B cell (primary cell): Measurements from ENCODE around the gene PPP3CA. TPM values are rescaled to one million over a fixed set of nuclear protein-coding genes. Genes with fewer than 3 reads are reported as not detected.

Experiments
- ATAC-seq: fragments of 200-7000 bp; cut with Tn5 transposase; one replicate; pipeline ENCODE4 v1.10.0; 2021; ENCODE audit warnings: low read depth, mild to moderate bottlenecking, moderate number of reproducible peaks, moderate library complexity
- CTCF ChIA-PET: fragments of 350-600 bp; sonication (Branson Sonifier 250); formaldehyde crosslinking; loops from one replicate; lab custom pipeline; 2021; ENCODE audit warnings: antibody characterized with exemption, inconsistent platforms; lab: Charles Lee
- POLR2A ChIA-PET: fragments of 350-600 bp; sonication (Branson Sonifier 250); formaldehyde crosslinking; loops from one replicate; lab custom pipeline; 2021; ENCODE audit warnings: antibody characterized with exemption; lab: Charles Lee
- DNase-seq: peaks from one replicate; pipeline ENCODE4 v3.0.0; 2013
- H2AFZ ChIP-seq: 2 replicates; pipeline ENCODE4 v1.6.1; 2012; ENCODE audit warnings: mild to moderate bottlenecking, low read depth, low read length; ENCODE audit not compliant: insufficient read depth, poor library complexity, severe bottlenecking
- H3K27ac ChIP-seq, 2 donors: 1 replicate in 1 of 2; 2 replicates in 1 of 2; pipeline ENCODE4 v1.5.1; 2012 to 2013; ENCODE audit warnings: low read length in 2 of 2, mild to moderate bottlenecking in 2 of 2, moderate library complexity in 1 of 2
- H3K27me3 ChIP-seq, 4 experiments: fragments of 200-600 bp in 1 of 4; sonication (generic) in 1 of 4; replicated peaks in 1 of 4; 1 replicate in 2 of 4; 2 replicates in 2 of 4; pipeline versions ENCODE4 v1.6.1 to v1.7.0; 2013 to 2016; ENCODE audit warnings: low read length in 3 of 4, mild to moderate bottlenecking in 2 of 4, mixed read lengths in 1 of 4, moderate library complexity in 1 of 4; ENCODE audit not compliant: insufficient read depth in 4 of 4, control insufficient read depth in 3 of 4; ENCODE audit errors: control extremely low read depth in 1 of 4
- H3K36me3 ChIP-seq, 2 experiments: replicated peaks in 1 of 2; 1 replicate in 1 of 2; 2 replicates in 1 of 2; pipeline versions ENCODE4 v1.6.1 to v1.7.1; 2013; ENCODE audit warnings: low read length in 1 of 2; ENCODE audit not compliant: insufficient read depth in 2 of 2, control insufficient read depth in 1 of 2; ENCODE audit errors: control extremely low read depth in 1 of 2, extremely low read depth in 1 of 2
- H3K4me1 ChIP-seq, 2 donors: fragments of 200-600 bp in 1 of 2; sonication (generic) in 1 of 2; 1 replicate in 1 of 2; 2 replicates in 1 of 2; pipeline versions ENCODE4 v1.5.1 to v1.6.1; 2013 to 2017; ENCODE audit warnings: low read length in 2 of 2; ENCODE audit not compliant: control insufficient read depth in 2 of 2, insufficient read depth in 2 of 2
- H3K4me2 ChIP-seq: replicated peaks from 2 replicates; pipeline ENCODE3; 2012; ENCODE audit warnings: mild to moderate bottlenecking, low read depth, low read length; ENCODE audit not compliant: poor library complexity, severe bottlenecking
- H3K4me3 ChIP-seq, 5 experiments: fragments of 200-600 bp in 1 of 5; sonication (generic) in 1 of 5; 1 replicate in 3 of 5; 2 replicates in 2 of 5; pipeline versions ENCODE4 v1.5.1 to v1.7.0; 2011 to 2016; ENCODE audit warnings: low read length in 4 of 5, mild to moderate bottlenecking in 4 of 5, low read depth in 2 of 5, control low read depth in 1 of 5, moderate library complexity in 1 of 5; ENCODE audit not compliant: insufficient read depth in 1 of 5; ENCODE audit errors: control extremely low read depth in 1 of 5, extremely low read depth in 1 of 5
- H3K79me2 ChIP-seq: fragments of 200-600 bp; sonication (generic); one replicate; pipeline ENCODE4 v1.6.0; 2016; ENCODE audit warnings: low read length; ENCODE audit not compliant: control insufficient read depth, insufficient read depth
- H3K9ac ChIP-seq: fragments of 200-600 bp; sonication (generic); 2 replicates; pipeline ENCODE4 v1.6.1; 2017; ENCODE audit warnings: mild to moderate bottlenecking, low read length, moderate library complexity
- H3K9me3 ChIP-seq, 3 donors: one replicate each; pipeline versions ENCODE4 v1.6.1 to v1.7.1; 2013; ENCODE audit warnings: low read length in 2 of 3; ENCODE audit not compliant: control insufficient read depth in 2 of 3, insufficient read depth in 1 of 3; ENCODE audit errors: control extremely low read depth in 1 of 3
- H4K20me1 ChIP-seq: 2 replicates; pipeline ENCODE4 v1.6.0; 2012; ENCODE audit warnings: mild to moderate bottlenecking, low read length; ENCODE audit not compliant: insufficient read depth, control insufficient read depth, poor library complexity, severe bottlenecking
- H3K27ac Mint-ChIP-seq: one replicate; pipeline ENCODE4 v1.8.0; 2021; ENCODE audit warnings: mixed read lengths
- H3K27me3 Mint-ChIP-seq: one replicate; pipeline ENCODE4 v1.8.0; 2021; ENCODE audit warnings: mixed read lengths
- H3K4me1 Mint-ChIP-seq: one replicate; pipeline ENCODE4 v1.8.0; 2021; ENCODE audit warnings: mixed read lengths
- H3K4me3 Mint-ChIP-seq: one replicate; pipeline ENCODE4 v1.8.0; 2021; ENCODE audit warnings: mixed read lengths
- H3K9me3 Mint-ChIP-seq: one replicate; pipeline ENCODE4 v1.8.0; 2022; ENCODE audit warnings: mixed read lengths; ENCODE audit not compliant: insufficient read depth
- EZH2 ChIP-seq: IDR thresholded peaks from 2 replicates; pipeline ENCODE4 v1.6.1; 2012; ENCODE audit warnings: borderline replicate concordance, low read depth, mild to moderate bottlenecking, moderate library complexity, low read length; ENCODE audit not compliant: insufficient read depth, poor library complexity, severe bottlenecking
- WGBS: methylation state at CpG from one replicate; pipeline ENCODE4 v1.1.5; 2013; ENCODE audit warnings: missing lambda C conversion rate; ENCODE audit not compliant: insufficient coverage; 5-methylcytosine and 5-hydroxymethylcytosine counted together
- intact Hi-C: fragments of 100-400 bp; cut with micrococcal nuclease; formaldehyde crosslinking; loops from one replicate; pipeline ENCODE4 v1.10.0; 2022
- polyA plus RNA-seq: library from polyadenylated mRNA; depleted of rRNA; stranded (reverse); fragments of >200 nt; gene quantifications from 2 replicates; pipeline ENCODE4 v1.2.3, GENCODE V29; 2012
- total RNA-seq, 2 donors: library from RNA; stranded (reverse); fragments of 120-200 nt in 1 of 2; gene quantifications; 1 replicate in 1 of 2; 2 replicates in 1 of 2; pipeline versions ENCODE4 v1.2.3 to v1.2.4, GENCODE V29; 2013 to 2022
- TF ChIP-seq, protein P1 (sequence below): fragments of 200-600 bp; IDR thresholded peaks from one replicate; pipeline ENCODE4 v1.8.0; 2022; ENCODE audit warnings: antibody characterized with exemption, mild to moderate bottlenecking

PPP3CA gene
- total and polyA plus RNA-seq, 2 donors (not counting 1 experiment from before 2014, with no cell fraction given), result 14.3 to 85.1 TPM

DNA sequence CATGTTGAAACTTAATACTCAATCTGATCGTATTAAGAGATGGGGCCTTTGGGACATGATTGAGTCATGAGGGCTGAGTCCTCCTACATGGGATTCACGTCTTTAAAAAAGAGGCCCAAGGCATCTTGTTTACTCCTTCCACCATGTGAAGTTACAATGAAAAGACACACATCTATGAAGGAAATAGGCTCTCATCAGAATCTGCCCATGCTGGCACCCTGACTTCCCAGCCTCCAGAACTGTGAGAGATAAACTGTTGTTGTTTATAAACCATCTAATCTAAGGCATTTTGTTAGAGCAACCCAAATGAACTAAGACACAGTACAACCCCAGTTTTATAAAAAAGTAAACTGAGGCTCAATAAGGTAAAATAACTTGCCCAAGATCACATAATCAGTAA lies 32.3 kb downstream of the PPP3CA start:
- no peaks in the 10 kb centered on the region for H3K4me1 ChIP-seq
- CTCF ChIA-PET, result no interaction called here
- Mint-ChIP-seq H3K27me3 (no peaks in the 10 kb centered on the region), H3K4me3 (no peak overlapping the region), H3K27ac (no peak overlapping the region), H3K4me1 (peaks cover 47% of the 10 kb centered on the region), H3K9me3 (no peaks in the 10 kb centered on the region)
- peaks cover 37% of the 10 kb centered on the region for H4K20me1 ChIP-seq
- no peak overlapping the region for H3K9ac ChIP-seq
- H3K4me3 ChIP-seq, result no peak overlapping the region
- H3K9me3 ChIP-seq, result peaks cover 0 to 6% (median 2%) of the 10 kb centered on the region in 3 donors
- no peak overlapping the region for H2AFZ ChIP-seq
- no peak for DNase-seq
- no peaks in the 10 kb centered on the region for H3K36me3 ChIP-seq
- TF ChIP-seq, protein P1, sequence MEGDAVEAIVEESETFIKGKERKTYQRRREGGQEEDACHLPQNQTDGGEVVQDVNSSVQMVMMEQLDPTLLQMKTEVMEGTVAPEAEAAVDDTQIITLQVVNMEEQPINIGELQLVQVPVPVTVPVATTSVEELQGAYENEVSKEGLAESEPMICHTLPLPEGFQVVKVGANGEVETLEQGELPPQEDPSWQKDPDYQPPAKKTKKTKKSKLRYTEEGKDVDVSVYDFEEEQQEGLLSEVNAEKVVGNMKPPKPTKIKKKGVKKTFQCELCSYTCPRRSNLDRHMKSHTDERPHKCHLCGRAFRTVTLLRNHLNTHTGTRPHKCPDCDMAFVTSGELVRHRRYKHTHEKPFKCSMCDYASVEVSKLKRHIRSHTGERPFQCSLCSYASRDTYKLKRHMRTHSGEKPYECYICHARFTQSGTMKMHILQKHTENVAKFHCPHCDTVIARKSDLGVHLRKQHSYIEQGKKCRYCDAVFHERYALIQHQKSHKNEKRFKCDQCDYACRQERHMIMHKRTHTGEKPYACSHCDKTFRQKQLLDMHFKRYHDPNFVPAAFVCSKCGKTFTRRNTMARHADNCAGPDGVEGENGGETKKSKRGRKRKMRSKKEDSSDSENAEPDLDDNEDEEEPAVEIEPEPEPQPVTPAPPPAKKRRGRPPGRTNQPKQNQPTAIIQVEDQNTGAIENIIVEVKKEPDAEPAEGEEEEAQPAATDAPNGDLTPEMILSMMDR, result no peak
- TF ChIP-seq EZH2, result no peak
- POLR2A ChIA-PET, result no interaction called here
- intact Hi-C loops, result no loop called here
- 100% methylated on average over 1 of the region's 2 CpGs for WGBS
- no peak overlapping the region for H3K4me2 ChIP-seq
- no peak overlapping the region for H3K27ac ChIP-seq
- H3K79me2 ChIP-seq, result peaks cover 90% of the 10 kb centered on the region
- no peak for ATAC-seq
- no peaks in the 10 kb centered on the region for H3K27me3 ChIP-seq

DNA sequence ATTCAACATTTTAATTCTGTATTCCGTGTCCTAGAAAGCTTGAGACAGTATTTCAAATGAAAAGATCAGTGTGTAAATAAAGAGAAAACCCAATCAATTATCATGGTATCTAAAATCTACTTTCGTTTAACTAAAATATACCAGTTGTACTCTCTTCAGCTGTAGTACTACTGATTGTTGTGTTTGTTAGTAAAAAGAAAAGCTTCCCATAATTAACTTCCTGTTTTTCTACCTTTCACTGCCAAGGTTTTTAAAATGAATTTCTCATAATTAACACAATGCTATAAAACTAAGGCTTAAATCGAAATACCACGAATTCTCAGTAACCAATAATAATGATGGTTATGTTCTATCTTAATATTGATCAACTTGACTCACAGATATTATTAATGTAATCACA lies 37.4 kb downstream of the PPP3CA start:
- TF ChIP-seq, protein P1, result no peak
- no peak for TF ChIP-seq EZH2
- Mint-ChIP-seq H3K27me3 (no peaks in the 10 kb centered on the region), H3K27ac (no peak overlapping the region), H3K4me1 (peaks cover 67% of the 10 kb centered on the region), H3K4me3 (no peak overlapping the region), H3K9me3 (no peaks in the 10 kb centered on the region)
- ChIA-PET POLR2A (no interaction called here), CTCF (interaction anchor here (1.6 kb wide), 1 partner anchor 17 kb away, joined by 3 read pairs; no protein-coding TSS in a partner anchor)
- DNase-seq (no peak), ATAC-seq (no peak)
- H3K9me3 ChIP-seq, result no peaks in the 10 kb centered on the region
- intact Hi-C loops, result no loop called here
- peaks cover 92% of the 10 kb centered on the region for H3K79me2 ChIP-seq
- H4K20me1 ChIP-seq, result peaks cover 52% of the 10 kb centered on the region
- peaks cover 17 to 25% of the 10 kb centered on the region in 2 donors for H3K4me1 ChIP-seq
- no CpG with 5 or more reads among the region's 4 CpGs for WGBS
- no peaks in the 10 kb centered on the region for H3K36me3 ChIP-seq
- no peaks in the 10 kb centered on the region for H3K27me3 ChIP-seq
- H3K27ac ChIP-seq, result no peak overlapping the region
- no peak overlapping the region for H3K4me2 ChIP-seq
- no peak overlapping the region for H2AFZ ChIP-seq
- no peak overlapping the region for H3K4me3 ChIP-seq
- no peak overlapping the region for H3K9ac ChIP-seq
